Activated naive CD4-positive, alpha-beta T cell treated with anti-CD3 and anti-CD28 coated beads for 36 hours (primary cell): ENCODE results near the gene IL4R. TPM values are rescaled to one million over a fixed set of nuclear protein-coding genes. Genes with fewer than 3 reads are reported as not detected.

Experiments
- CTCF ChIA-PET: fragments of 350-600 bp; sonication (Branson Sonifier 250); formaldehyde crosslinking; loops from one replicate; lab custom pipeline; 2021; ENCODE audit warnings: antibody characterized with exemption; lab: Charles Lee
- DNase-seq: peaks from one replicate; pipeline ENCODE4 v3.0.0-alpha.2; 2020
- H3K27ac Mint-ChIP-seq: one replicate; pipeline ENCODE4 v1.8.0; 2021; ENCODE audit warnings: mild to moderate bottlenecking, mixed read lengths
- H3K27me3 Mint-ChIP-seq: one replicate; pipeline ENCODE4 v1.8.0; 2021; ENCODE audit warnings: low read depth, mixed read lengths
- H3K36me3 Mint-ChIP-seq: one replicate; pipeline ENCODE4 v1.8.0; 2021; ENCODE audit warnings: low read depth, mixed read lengths
- H3K4me1 Mint-ChIP-seq: one replicate; pipeline ENCODE4 v1.8.0; 2021; ENCODE audit warnings: low read depth, mixed read lengths
- H3K4me3 Mint-ChIP-seq: one replicate; pipeline ENCODE4 v1.8.0; 2021; ENCODE audit warnings: mild to moderate bottlenecking, moderate library complexity, mixed read lengths
- H3K9me3 Mint-ChIP-seq: one replicate; pipeline ENCODE4 v1.8.0; 2021; ENCODE audit warnings: mixed read lengths
- intact Hi-C: fragments of 100-400 bp; cut with micrococcal nuclease; formaldehyde crosslinking; loops from one replicate; pipeline ENCODE4 v1.15.1; 2023
- total RNA-seq, 2 experiments: library from RNA; stranded (reverse); gene quantifications; one replicate each; pipeline ENCODE4 v1.2.3, GENCODE V29; 2021

IL4R gene
- total RNA-seq, 2 experiments from 2014 or later: 162 to 170 TPM

- peak; percentile 31 for DNase-seq
- Mint-ChIP-seq H3K4me1 (peaks cover 41% of the 10 kb centered on the region), H3K36me3 (peaks cover 5% of the 10 kb centered on the region), H3K27me3 (no peaks in the 10 kb centered on the region), H3K9me3 (peaks cover 5% of the 10 kb centered on the region), H3K27ac (no peak overlapping the region), H3K4me3 (no peak overlapping the region)
- CTCF ChIA-PET: interaction anchor here (0.5 to 1.1 kb wide), 4 partner anchors 8 to 78 kb away, joined by 3 to 4 read pairs (median 4); no protein-coding TSS in a partner anchor
- intact Hi-C loops: no loop called here
These were observed 23.2 kb upstream of the IL4R start for GRCh38 chr16:27290562-27290961.

GRCh38 chr16:27291106-27291505 is 22.7 kb upstream of the IL4R start:
- DNase-seq: no peak
- CTCF ChIA-PET: interaction anchor here (0.9 kb wide), 1 partner anchor 8 kb away, joined by 3 read pairs; no protein-coding TSS in a partner anchor
- Mint-ChIP-seq H3K27ac (no peak overlapping the region), H3K9me3 (peaks cover 5% of the 10 kb centered on the region), H3K4me3 (no peak overlapping the region), H3K4me1 (peaks cover 36% of the 10 kb centered on the region), H3K27me3 (no peaks in the 10 kb centered on the region), H3K36me3 (peaks cover 5% of the 10 kb centered on the region)
- intact Hi-C loops: no loop called here

DNA sequence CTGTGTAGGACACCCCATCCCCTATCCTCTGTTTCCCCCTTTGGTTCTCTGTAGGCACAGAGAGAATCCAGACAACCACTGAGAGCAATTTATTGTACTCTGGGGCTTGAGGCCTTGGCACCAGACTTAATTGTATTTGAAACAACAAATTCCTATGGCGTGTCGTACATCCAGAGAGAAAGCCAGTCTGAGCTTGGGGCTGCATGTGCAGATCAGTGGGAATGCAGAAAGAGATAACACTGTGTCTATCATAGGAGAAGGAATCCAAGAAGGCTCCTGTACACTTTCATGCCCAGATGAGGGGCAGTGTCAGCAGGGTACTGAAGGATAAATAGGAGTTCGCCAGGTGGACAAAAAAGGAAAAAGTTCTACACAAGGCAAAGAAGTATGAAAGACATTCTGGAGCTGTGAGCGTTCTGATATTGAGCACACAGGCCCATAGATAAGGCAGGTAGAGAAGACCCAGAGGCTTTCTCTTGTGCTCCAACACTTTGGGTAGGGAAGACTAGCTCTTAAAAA is 22.0 kb upstream of the IL4R start:
- no peaks in the 10 kb centered on the region for H3K27me3 Mint-ChIP-seq
- H3K36me3 Mint-ChIP-seq: peaks cover 5% of the 10 kb centered on the region
- peaks cover 5% of the 10 kb centered on the region for H3K9me3 Mint-ChIP-seq
- H3K27ac Mint-ChIP-seq: no peak overlapping the region
- CTCF ChIA-PET: no interaction called here
- DNase-seq: no peak
- intact Hi-C loops: no loop called here
- no peak overlapping the region for H3K4me3 Mint-ChIP-seq
- peaks cover 32% of the 10 kb centered on the region for H3K4me1 Mint-ChIP-seq

GRCh38 chr16:27293343-27293742 is 20.4 kb upstream of the IL4R start:
- H3K36me3 Mint-ChIP-seq: no peaks in the 10 kb centered on the region

GRCh38 chr16:27298132-27298531 is 15.6 kb upstream of the IL4R start:
- CTCF ChIA-PET: interaction anchor here (0.6 kb wide), 1 partner anchor 188 kb away, joined by 4 read pairs; no protein-coding TSS in a partner anchor

More at GRCh38 chr16:27293343-27293742, 20.4 kb upstream of the IL4R start:
- Mint-ChIP-seq H3K4me3 (no peak overlapping the region), H3K9me3 (no peaks in the 10 kb centered on the region), H3K4me1 (peaks cover 31% of the 10 kb centered on the region), H3K27me3 (no peaks in the 10 kb centered on the region), H3K27ac (no peak overlapping the region)
- intact Hi-C loops: no loop called here
- DNase-seq: no peak
- CTCF ChIA-PET: no interaction called here

DNA sequence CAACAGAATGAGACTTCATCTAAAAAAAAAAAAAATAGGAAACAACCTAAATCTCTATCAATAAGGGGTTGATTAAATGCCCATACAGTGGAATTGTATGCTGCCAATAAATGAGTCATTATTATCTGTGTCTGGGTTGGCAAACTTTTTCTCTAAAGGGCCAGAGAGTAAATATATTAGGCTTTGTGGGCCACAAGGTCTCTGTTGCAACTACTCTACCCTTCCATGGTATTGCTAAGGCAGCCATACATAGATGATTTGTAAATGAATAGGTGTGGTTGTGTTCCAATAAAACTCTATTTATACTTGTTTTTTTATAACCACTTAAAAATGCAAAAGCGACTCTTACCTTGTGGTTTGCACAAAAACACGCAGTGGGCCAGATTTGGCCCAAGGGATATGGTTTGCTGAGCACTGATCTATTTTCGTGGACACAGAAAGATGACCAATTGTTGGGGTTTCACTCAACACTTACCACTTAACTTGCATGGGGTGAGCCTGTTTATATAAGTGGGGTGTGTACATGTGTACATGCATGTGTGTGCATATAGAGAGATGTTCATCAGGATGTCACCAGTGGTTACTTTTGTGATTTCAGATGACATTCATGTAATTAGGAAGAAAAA is 12.4 kb upstream of the IL4R start:
- intact Hi-C loops: no loop called here
- H3K36me3 Mint-ChIP-seq: no peaks in the 10 kb centered on the region
- H3K27ac Mint-ChIP-seq: no peak overlapping the region
- H3K9me3 Mint-ChIP-seq: no peaks in the 10 kb centered on the region
- peaks cover 7% of the 10 kb centered on the region for H3K4me1 Mint-ChIP-seq
- H3K4me3 Mint-ChIP-seq: no peak overlapping the region
- CTCF ChIA-PET: no interaction called here
- H3K27me3 Mint-ChIP-seq: no peaks in the 10 kb centered on the region
- no peak for DNase-seq

More at GRCh38 chr16:27298132-27298531, 15.6 kb upstream of the IL4R start:
- intact Hi-C loops: no loop called here
- Mint-ChIP-seq H3K4me1 (peaks cover 6% of the 10 kb centered on the region), H3K9me3 (no peaks in the 10 kb centered on the region), H3K4me3 (no peak overlapping the region), H3K36me3 (no peaks in the 10 kb centered on the region), H3K27ac (no peak overlapping the region), H3K27me3 (no peaks in the 10 kb centered on the region)
- no peak for DNase-seq

GRCh38 chr16:27302126-27302525 is 11.6 kb upstream of the IL4R start:
- peaks cover 7% of the 10 kb centered on the region for H3K4me1 Mint-ChIP-seq
- H3K36me3 Mint-ChIP-seq: no peaks in the 10 kb centered on the region
- H3K9me3 Mint-ChIP-seq: peaks cover 3% of the 10 kb centered on the region
- no peak overlapping the region for H3K4me3 Mint-ChIP-seq
- CTCF ChIA-PET: no interaction called here
- no peak overlapping the region for H3K27ac Mint-ChIP-seq
- no peaks in the 10 kb centered on the region for H3K27me3 Mint-ChIP-seq
- DNase-seq: no peak
- intact Hi-C loops: no loop called here

- Mint-ChIP-seq H3K9me3 (peaks cover 3% of the 10 kb centered on the region), H3K36me3 (no peaks in the 10 kb centered on the region), H3K4me1 (peaks cover 5% of the 10 kb centered on the region), H3K27ac (no peak overlapping the region), H3K27me3 (no peaks in the 10 kb centered on the region), H3K4me3 (no peak overlapping the region)
- CTCF ChIA-PET: interaction anchor here (0.6 kb wide), 1 partner anchor 13 kb away, joined by 4 read pairs; no protein-coding TSS in a partner anchor
- intact Hi-C loops: no loop called here
- no peak for DNase-seq
These were observed 10.3 kb upstream of the IL4R start for GRCh38 chr16:27303256-27304100.

DNA sequence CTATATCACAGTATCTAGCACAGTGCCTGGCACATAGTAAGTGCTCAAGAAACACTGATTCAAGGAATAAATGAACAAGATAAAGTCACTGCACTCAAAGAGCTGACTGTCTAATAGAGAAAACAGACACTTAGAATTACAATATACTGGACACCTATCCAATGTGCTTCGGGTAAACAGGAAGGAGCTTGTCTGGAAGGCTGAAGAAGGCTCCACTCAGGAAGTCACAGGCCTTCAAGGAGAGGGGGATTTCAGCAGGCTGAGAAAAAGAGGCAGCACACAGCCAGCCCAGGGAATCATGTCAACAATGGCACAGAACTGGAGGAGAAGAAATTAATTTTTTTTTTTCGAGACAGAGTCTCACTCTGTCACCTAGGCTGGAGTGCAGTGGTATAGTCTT is 9.7 kb upstream of the IL4R start:
- H3K4me1 Mint-ChIP-seq: peaks cover 5% of the 10 kb centered on the region
- no peaks in the 10 kb centered on the region for H3K36me3 Mint-ChIP-seq
- intact Hi-C loops: no loop called here
- H3K4me3 Mint-ChIP-seq: no peak overlapping the region
- CTCF ChIA-PET: interaction anchor here (0.6 to 2.2 kb wide), 2 partner anchors 14 to 19 kb away, joined by 4 to 6 read pairs; no protein-coding TSS in a partner anchor
- H3K27ac Mint-ChIP-seq: no peak overlapping the region
- no peaks in the 10 kb centered on the region for H3K27me3 Mint-ChIP-seq
- H3K9me3 Mint-ChIP-seq: peaks cover 3% of the 10 kb centered on the region
- DNase-seq: no peak

DNA sequence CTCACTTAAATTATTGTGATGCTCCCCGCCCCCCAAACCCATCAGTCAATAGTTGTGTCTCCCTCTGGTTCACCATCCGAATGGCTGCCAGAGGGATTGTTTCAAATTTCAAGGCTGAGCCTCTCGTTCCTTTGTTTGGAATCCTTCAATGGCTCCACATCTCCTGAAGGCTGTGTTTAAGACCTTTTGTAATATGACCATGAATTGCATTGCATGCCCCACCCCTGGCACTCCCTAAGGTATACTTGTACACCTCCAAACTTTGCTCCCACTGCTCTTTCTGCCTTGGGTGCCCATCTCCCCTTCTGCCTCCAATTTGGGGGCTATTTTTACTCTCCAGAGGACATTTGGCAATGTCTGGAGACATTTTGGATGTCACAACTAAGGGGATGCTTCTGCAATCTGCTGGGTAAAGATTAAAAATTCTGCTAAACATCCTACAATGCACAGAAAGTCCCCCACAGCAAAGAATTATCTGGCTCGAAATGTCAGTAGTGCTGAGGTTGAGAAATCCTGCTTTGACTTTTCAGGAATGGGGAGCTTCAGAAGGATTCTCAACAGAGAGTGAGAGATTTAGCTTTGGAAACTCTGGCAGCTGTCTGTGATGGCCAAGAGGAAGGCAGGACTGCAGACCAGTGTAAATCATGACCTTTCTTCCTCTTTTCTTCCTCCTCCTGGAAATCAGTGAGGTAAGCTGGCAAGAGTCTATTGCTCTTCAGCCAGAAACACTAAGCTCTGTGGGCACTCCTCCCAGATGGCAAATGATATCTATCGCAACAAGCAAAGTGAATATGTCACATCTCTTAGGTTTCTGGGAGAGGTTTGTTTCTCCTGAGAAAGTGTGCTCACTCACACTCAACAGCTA is 8.7 kb upstream of the IL4R start:
- DNase-seq: no peak
- intact Hi-C loops: no loop called here
- no peaks in the 10 kb centered on the region for H3K27me3 Mint-ChIP-seq
- H3K4me1 Mint-ChIP-seq: peaks cover 3% of the 10 kb centered on the region
- H3K36me3 Mint-ChIP-seq: no peaks in the 10 kb centered on the region
- H3K27ac Mint-ChIP-seq: no peak overlapping the region
- H3K9me3 Mint-ChIP-seq: peaks cover 3% of the 10 kb centered on the region
- H3K4me3 Mint-ChIP-seq: no peak overlapping the region
- CTCF ChIA-PET: interaction anchor here (0.6 to 2.2 kb wide), 3 partner anchors 20 to 112 kb away, joined by 3 to 6 read pairs (median 4); no protein-coding TSS in a partner anchor

- H3K27me3 Mint-ChIP-seq: no peaks in the 10 kb centered on the region
- no peaks in the 10 kb centered on the region for H3K36me3 Mint-ChIP-seq
- H3K9me3 Mint-ChIP-seq: peaks cover 3% of the 10 kb centered on the region
- H3K4me3 Mint-ChIP-seq: no peak overlapping the region
- intact Hi-C loops: no loop called here
- CTCF ChIA-PET: interaction anchor here (0.6 to 2.2 kb wide), 3 partner anchors 21 to 111 kb away, joined by 3 to 6 read pairs (median 4); no protein-coding TSS in a partner anchor
- no peak overlapping the region for H3K27ac Mint-ChIP-seq
- DNase-seq: no peak
- H3K4me1 Mint-ChIP-seq: peaks cover 3% of the 10 kb centered on the region
These were observed 7.8 kb upstream of the IL4R start for GRCh38 chr16:27305839-27306442.
